Measurements from ENCODE around the gene ALAS2.

The ALAS2 gene

DNA sequence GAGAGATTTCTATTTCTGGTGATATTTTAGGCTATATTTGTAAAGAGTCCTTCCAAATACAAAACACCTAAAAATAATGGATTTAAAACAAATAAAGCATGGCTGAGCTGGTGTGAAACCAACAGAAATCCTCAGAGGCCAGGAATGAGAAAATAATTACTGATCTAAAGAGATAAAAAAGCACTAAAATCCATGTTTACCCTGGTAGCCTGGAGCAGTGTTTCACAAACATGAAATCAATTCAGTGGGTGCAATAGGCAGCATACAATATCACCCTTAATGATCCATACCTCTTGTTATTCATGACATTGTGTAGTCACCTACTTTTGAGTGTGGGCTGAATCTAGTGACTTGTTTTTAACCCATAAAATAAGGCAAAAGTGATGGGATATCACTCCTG lies 51.3 kb downstream of the ALAS2 start:
- TF ChIP-seq, protein P1, sequence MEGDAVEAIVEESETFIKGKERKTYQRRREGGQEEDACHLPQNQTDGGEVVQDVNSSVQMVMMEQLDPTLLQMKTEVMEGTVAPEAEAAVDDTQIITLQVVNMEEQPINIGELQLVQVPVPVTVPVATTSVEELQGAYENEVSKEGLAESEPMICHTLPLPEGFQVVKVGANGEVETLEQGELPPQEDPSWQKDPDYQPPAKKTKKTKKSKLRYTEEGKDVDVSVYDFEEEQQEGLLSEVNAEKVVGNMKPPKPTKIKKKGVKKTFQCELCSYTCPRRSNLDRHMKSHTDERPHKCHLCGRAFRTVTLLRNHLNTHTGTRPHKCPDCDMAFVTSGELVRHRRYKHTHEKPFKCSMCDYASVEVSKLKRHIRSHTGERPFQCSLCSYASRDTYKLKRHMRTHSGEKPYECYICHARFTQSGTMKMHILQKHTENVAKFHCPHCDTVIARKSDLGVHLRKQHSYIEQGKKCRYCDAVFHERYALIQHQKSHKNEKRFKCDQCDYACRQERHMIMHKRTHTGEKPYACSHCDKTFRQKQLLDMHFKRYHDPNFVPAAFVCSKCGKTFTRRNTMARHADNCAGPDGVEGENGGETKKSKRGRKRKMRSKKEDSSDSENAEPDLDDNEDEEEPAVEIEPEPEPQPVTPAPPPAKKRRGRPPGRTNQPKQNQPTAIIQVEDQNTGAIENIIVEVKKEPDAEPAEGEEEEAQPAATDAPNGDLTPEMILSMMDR (IDR thresholded peaks at IDR 0.05; ENCODE audit: insufficient read depth, low read length, missing control alignments), result no peak
- ChIA-PET POLR2A (no interaction called here), CTCF (no interaction called here)
- no peak overlapping the region for H3K4me3 ChIP-seq (ENCODE audit: low read depth, low read length)
- DNase-seq (ENCODE audit: low read depth, low spot score), result no peak

DNA sequence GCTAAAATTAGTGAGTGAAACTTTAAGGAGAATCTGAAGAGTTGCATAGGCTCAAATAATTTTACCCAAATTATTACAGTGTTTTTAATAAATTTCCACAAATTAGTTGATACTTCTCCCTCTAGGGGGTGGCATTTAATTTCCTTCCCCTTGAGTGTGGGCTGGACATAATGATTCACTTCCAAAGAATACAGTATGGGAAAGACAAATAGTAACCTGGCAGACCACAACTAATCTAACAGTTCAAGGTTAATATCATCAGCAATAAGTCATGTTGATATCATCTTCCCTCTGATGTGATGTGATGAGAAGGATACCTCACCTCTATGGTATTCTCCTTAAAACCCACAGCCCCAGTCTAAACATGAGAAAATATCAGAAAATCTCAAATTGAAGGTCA lies 52.3 kb downstream of the ALAS2 start:
- no peak for DNase-seq (ENCODE audit: low read depth, low spot score)
- CTCF ChIA-PET, result no interaction called here
- TF ChIP-seq, protein P1 (IDR thresholded peaks at IDR 0.05; ENCODE audit: insufficient read depth, low read length, missing control alignments), result no peak
- POLR2A ChIA-PET, result no interaction called here
- H3K4me3 ChIP-seq (ENCODE audit: low read depth, low read length), result no peak overlapping the region

DNA sequence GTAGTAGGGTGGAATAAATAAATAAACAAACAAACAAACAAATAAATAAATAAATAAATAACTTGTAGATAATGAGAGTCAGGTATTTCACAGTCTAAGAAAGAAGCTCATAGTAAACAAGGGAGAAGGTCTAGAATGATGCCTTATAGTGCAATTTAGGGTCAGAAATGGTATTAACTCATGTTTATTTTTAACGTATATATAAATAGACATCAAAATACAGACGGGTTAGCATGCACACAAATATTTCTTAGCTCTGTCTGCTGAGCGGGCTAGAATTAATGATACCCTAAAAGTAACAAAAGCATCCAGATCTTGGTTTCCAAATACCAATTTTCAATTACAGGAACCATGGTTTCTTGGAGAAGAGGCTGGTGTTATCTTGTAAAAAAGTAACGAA lies 53.4 kb downstream of the ALAS2 start:
- TF ChIP-seq, protein P1 (IDR thresholded peaks at IDR 0.05; ENCODE audit: insufficient read depth, low read length, missing control alignments), result no peak
- POLR2A ChIA-PET, result no interaction called here

DNA sequence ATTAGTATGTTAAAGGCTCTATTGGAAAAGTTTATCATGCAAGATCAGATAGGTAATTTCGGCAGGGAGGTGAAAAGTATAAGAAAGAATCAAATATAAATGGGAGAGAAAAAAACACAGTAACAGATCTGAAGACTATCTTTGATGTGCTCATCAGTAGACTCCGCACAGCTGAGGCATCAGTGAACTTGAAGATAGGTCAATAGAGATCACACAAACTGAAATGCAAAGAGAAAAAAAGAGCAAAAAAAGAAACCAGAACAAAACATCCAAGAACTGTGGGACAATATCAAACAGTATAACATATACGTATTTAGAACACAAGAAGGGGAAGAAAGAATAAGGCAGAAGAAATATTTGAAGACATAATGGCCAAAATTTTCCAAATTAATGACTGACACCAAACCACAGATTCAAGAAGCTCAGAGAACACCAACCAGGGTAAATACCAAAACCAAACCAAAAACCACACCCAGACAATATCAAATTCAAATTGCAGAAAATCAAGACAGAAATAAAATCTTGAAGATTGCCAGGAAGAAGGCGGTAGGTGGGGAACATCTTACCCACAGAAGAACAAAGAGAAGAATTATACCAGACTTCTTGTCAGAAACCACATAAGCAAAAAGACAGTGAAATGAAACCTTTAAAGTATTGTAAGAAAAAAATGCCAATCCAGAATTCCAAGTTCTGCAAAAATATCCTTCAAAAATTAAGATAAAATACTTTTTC lies 65.8 kb downstream of the ALAS2 start:
- ChIA-PET POLR2A (no interaction called here), CTCF (no interaction called here)
- TF ChIP-seq, protein P1 (IDR thresholded peaks at IDR 0.05; ENCODE audit: insufficient read depth, low read length, missing control alignments), result no peak
- DNase-seq (ENCODE audit: low read depth, low spot score), result no peak
- H3K4me3 ChIP-seq (ENCODE audit: low read depth, low read length), result no peak overlapping the region

More for the DNA sequence above, 53.4 kb downstream of the ALAS2 start:
- CTCF ChIA-PET, result no interaction called here
- H3K4me3 ChIP-seq (ENCODE audit: low read depth, low read length), result no peak overlapping the region
- no peak for DNase-seq (ENCODE audit: low read depth, low spot score)

DNA sequence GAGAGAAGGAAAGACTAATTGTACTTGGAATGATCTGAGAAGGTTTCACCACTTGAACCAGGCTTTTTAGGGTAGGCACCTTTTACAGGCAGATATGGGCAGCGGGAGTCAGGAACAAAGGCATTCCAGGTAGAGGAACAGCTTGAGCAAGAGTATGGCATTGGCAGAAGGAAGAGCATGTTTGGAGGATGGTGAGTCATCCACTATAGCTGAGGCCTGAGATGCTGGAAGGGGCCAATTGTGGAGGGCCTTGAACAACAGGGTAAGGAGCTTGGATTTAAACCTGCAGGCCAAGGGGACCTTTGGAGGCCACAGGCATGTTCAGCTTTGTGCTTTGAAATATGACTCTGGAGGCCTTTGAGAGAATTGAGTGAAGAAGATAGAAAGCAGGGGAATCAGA lies 69.0 kb downstream of the ALAS2 start:
- TF ChIP-seq, protein P1 (IDR thresholded peaks at IDR 0.05; ENCODE audit: insufficient read depth, low read length, missing control alignments), result no peak
- no peak for DNase-seq (ENCODE audit: low read depth, low spot score)
- ChIA-PET CTCF (no interaction called here), POLR2A (no interaction called here)
- no peak overlapping the region for H3K4me3 ChIP-seq (ENCODE audit: low read depth, low read length)

Measured in AG04449 (cell line).